GM21619 (cell line): ENCODE results near the gene MASTL.

Experiments
- ATAC-seq: cut with Tn5 transposase; IDR thresholded peaks from one replicate; pipeline ENCODE4 v1.9.1; 2021; ENCODE audit not compliant: unreplicated experiment

MASTL gene

GRCh38 chr10:27225011-27225590, 69.9 kb downstream of the MASTL start:
- no peak for ATAC-seq

- no peak for ATAC-seq
Measured at GRCh38 chr10:27225642-27226257, 70.6 kb downstream of the MASTL start.

GRCh38 chr10:27230022-27230421, 74.9 kb downstream of the MASTL start:
- no peak for ATAC-seq

- no peak for ATAC-seq
Measured at GRCh38 chr10:27235706-27236105, 80.6 kb downstream of the MASTL start.
